Urinary bladder (tissue), 4 donors: ENCODE results near the gene TMEM248. TPM values are rescaled to one million over a fixed set of nuclear protein-coding genes. Genes with fewer than 3 reads are reported as not detected.

Experiments used
- DNase-seq: peaks from one replicate; pipeline ENCODE4 v3.0.0-alpha.2; 2015; ENCODE audit errors: extremely low spot score
- H3K27ac ChIP-seq: one replicate; pipeline ENCODE4 v1.5.1; 2013; ENCODE audit warnings: low read depth, mild to moderate bottlenecking, moderate library complexity
- H3K36me3 ChIP-seq: one replicate; pipeline ENCODE4 v1.6.1; 2013; ENCODE audit warnings: mild to moderate bottlenecking, moderate library complexity; ENCODE audit not compliant: insufficient read depth
- H3K4me1 ChIP-seq: one replicate; pipeline ENCODE4 v1.6.1; 2013; ENCODE audit warnings: mild to moderate bottlenecking, moderate library complexity; ENCODE audit not compliant: insufficient read depth
- H3K4me3 ChIP-seq: one replicate; pipeline ENCODE4 v1.5.1; 2013; ENCODE audit warnings: low read depth, low read length
- WGBS: extraction: QIAGEN DNeasy Blood & Tissue Kit; methylation state at CpG from one replicate; pipeline ENCODE4 v1.1.7; 2013; 5-methylcytosine and 5-hydroxymethylcytosine counted together
- polyA plus RNA-seq: library from polyadenylated mRNA; stranded (reverse); fragments of 200-250 nt; gene quantifications from one replicate; pipeline ENCODE4 v1.2.3, GENCODE V29; 2013
- total RNA-seq: library from RNA; depleted of rRNA; stranded (reverse); fragments of >200 nt; gene quantifications from one replicate; pipeline ENCODE4 v1.2.3, GENCODE V29; 2014
- donor health status: healthy with polysubstance abuse.
- donor health status: healthy.

TMEM248 gene
- total and polyA plus RNA-seq, 2 donors: 57.8 to 82.1 TPM

DNA sequence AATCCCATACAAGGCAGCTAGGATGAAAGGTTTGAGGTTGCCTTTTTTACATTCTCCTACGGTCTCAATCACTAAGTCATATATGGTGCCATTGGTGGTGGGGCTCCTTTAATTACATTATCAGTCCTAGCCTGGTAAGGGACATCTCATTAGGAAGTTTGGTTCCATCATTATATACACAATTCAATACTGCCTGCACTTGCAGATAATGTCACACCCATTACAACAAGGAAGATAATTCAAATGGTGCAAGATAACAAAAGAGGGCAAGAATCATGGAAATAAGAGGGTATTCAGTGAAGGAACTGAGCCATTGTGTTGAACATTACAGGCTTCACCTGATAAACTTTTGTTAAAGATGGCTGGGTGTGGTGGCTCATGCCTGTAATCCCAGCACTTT, 1.7 kb upstream of the TMEM248 start:
- Histone ChIP-seq H3K4me1 (peaks cover 4% of the 10 kb centered on the region), H3K4me3 (no peak overlapping the region), H3K27ac (no peak overlapping the region), H3K36me3 (no peaks in the 10 kb centered on the region)
- no peak for DNase-seq
- 93% methylated on average over 1 of the region's 1 CpG for WGBS

GRCh38 chr7:66919704-66920103, 1.3 kb upstream of the TMEM248 start:
- Histone ChIP-seq H3K36me3 (no peaks in the 10 kb centered on the region), H3K4me1 (peaks cover 4% of the 10 kb centered on the region), H3K27ac (no peak overlapping the region), H3K4me3 (no peak overlapping the region)
- DNase-seq: no peak
- WGBS: 98% methylated on average over 4 of the region's 4 CpGs

DNA sequence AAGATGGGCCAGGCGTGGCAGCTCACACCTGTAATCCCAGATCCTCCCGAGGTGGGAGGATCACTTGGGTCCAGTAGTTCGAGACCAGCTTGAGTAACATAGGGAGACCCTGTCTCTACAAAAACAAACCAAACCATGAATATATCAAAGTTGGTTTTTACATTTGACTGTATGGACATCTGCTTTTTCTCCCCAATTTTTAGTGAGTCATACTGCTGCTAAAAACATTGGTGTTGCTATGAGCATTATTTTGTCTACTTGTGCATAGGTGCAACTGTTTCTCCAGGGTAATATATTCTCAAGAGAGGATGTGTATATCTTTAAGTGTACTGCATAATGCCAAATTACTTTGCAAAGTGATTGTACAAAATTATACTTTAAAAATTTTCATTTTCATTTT, 769 bp upstream of the TMEM248 start:
- Histone ChIP-seq H3K27ac (no peak overlapping the region), H3K36me3 (no peaks in the 10 kb centered on the region), H3K4me1 (peaks cover 4% of the 10 kb centered on the region), H3K4me3 (peak overlapping the region; percentile 99)
- WGBS: 77% methylated on average over 3 of the region's 3 CpGs
- no peak for DNase-seq

- peak overlapping the region; percentile 99 for H3K4me3 ChIP-seq
- H3K36me3 ChIP-seq: no peaks in the 10 kb centered on the region
- H3K4me1 ChIP-seq: peaks cover 4% of the 10 kb centered on the region
- WGBS: under 1% methylated on average over 47 of the region's 47 CpGs
- peak; percentile 10 for DNase-seq
- no peak overlapping the region for H3K27ac ChIP-seq
Observed at GRCh38 chr7:66921396-66921917, 432 bp downstream of the TMEM248 start.

DNA sequence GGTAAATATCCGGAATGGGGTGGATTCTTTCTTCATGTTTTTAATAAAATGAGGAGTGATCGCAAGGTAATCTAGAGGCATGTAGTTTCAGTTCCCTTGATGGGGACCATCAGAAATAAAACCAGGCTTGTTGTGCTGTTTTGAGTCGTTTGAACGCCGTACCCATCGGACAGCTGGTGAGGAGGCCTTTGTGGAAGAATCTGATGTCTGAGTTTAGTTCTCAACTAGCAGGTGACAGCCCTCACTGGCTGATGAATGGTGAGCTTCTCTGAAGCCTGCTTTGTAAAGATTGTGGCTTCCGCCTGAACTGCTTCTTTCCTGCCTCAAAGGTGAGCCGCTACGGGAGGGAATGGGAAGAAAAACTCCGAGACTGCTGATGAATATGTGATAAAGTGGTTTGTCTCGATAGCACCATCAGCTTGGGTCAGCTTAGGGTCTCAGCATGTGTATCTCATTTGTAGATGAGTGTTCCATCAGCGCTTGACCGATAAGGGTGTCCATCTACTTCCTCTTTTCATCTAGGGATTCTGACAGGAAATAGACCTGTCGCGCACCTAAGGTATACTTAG, 977 bp downstream of the TMEM248 start:
- H3K4me1 ChIP-seq: peaks cover 4% of the 10 kb centered on the region
- WGBS: 13% methylated on average over 15 of the region's 15 CpGs
- no peak overlapping the region for H3K27ac ChIP-seq
- H3K36me3 ChIP-seq: no peaks in the 10 kb centered on the region
- no peak for DNase-seq
- H3K4me3 ChIP-seq: peak overlapping the region; percentile 99

- no peak for DNase-seq
- 84% methylated on average over 3 of the region's 3 CpGs for WGBS
- Histone ChIP-seq H3K4me3 (no peak overlapping the region), H3K27ac (no peak overlapping the region), H3K4me1 (peaks cover 4% of the 10 kb centered on the region), H3K36me3 (no peaks in the 10 kb centered on the region)
Observed at GRCh38 chr7:66925255-66925654, 4.2 kb downstream of the TMEM248 start.

GRCh38 chr7:66927348-66927948, 6.4 kb downstream of the TMEM248 start:
- Histone ChIP-seq H3K4me1 (peaks cover 2% of the 10 kb centered on the region), H3K36me3 (no peaks in the 10 kb centered on the region), H3K4me3 (no peak overlapping the region), H3K27ac (no peak overlapping the region)
- no peak for DNase-seq
- 81% methylated on average over 7 of the region's 7 CpGs for WGBS

- Histone ChIP-seq H3K27ac (no peak overlapping the region), H3K36me3 (no peaks in the 10 kb centered on the region), H3K4me1 (peaks cover 3% of the 10 kb centered on the region), H3K4me3 (no peak overlapping the region)
- WGBS: 96% methylated on average over 4 of the region's 4 CpGs
- no peak for DNase-seq
Observed at GRCh38 chr7:66928388-66928787, 7.4 kb downstream of the TMEM248 start.

DNA sequence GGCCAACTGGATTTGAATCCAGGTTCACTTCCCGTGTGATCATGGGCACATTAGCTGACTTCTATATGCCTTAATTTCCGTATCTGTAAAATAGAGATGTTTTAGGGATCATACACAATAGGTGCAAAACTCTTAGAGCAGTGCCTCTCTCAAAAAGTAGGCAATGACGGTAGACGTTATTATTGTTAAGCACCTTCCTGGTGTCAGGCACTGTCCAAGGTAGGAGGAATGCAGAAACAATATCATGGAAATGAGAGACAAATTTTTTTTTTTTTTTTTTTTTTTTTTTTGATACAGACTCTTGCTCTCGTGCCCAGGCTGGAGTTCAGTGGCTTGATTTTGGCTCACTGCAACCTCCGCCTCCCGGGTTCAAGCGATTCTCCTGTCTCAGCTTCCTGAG, 8.1 kb downstream of the TMEM248 start:
- no peak overlapping the region for H3K27ac ChIP-seq
- no peak overlapping the region for H3K4me3 ChIP-seq
- DNase-seq: no peak
- no peaks in the 10 kb centered on the region for H3K36me3 ChIP-seq
- peaks cover 3% of the 10 kb centered on the region for H3K4me1 ChIP-seq
- 91% methylated on average over 8 of the region's 8 CpGs for WGBS

DNA sequence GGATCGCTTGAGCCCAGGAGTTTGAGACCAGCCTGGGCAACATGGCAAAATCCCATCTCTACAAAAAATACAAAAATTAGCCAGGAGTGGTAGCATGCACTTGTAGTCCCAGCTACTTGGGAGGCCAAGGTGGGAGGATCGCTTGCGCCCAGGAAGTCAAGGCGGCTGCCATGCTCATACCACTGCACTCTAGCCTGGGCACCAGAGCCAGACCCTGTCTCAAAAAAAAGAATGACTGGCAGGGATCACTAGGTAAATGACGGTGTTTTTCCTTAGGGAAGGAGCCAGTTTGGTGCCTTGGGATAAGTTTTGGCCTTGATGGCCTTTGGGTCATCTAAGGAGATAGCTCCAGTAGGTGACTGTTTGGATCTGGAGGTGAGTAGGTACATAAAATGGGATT, 8.9 kb downstream of the TMEM248 start:
- 92% methylated on average over 5 of the region's 5 CpGs for WGBS
- H3K4me3 ChIP-seq: no peak overlapping the region
- H3K36me3 ChIP-seq: no peaks in the 10 kb centered on the region
- H3K4me1 ChIP-seq: peaks cover 3% of the 10 kb centered on the region
- no peak for DNase-seq
- no peak overlapping the region for H3K27ac ChIP-seq

GRCh38 chr7:66930341-66930740, 9.3 kb downstream of the TMEM248 start:
- DNase-seq: no peak
- Histone ChIP-seq H3K4me1 (peaks cover 3% of the 10 kb centered on the region), H3K27ac (no peak overlapping the region), H3K36me3 (no peaks in the 10 kb centered on the region), H3K4me3 (no peak overlapping the region)
- WGBS: 58% methylated on average over 5 of the region's 5 CpGs

DNA sequence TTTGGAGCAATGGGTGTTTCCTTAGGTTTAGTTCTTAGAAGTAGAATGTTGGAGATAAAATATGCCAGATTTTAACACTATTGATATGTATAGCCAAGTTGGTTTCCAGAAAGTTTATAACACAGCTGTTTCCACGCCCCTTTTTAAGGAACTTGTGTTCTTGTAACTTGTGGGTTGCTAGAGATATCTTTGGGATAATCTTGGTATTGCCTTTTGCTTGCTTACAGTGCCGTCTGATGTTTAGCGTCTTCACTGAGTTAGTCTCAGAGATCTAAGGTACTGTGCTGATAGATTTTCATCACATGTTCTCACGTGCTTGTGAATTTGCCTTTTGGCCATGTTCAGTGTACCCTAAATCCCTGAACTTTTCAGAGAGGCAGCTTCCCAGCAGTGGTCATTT, 12.4 kb downstream of the TMEM248 start:
- WGBS: 48% methylated on average over 4 of the region's 4 CpGs
- H3K27ac ChIP-seq: no peak overlapping the region
- H3K4me3 ChIP-seq: no peak overlapping the region
- H3K36me3 ChIP-seq: no peaks in the 10 kb centered on the region
- no peak for DNase-seq
- peaks cover 3% of the 10 kb centered on the region for H3K4me1 ChIP-seq

DNA sequence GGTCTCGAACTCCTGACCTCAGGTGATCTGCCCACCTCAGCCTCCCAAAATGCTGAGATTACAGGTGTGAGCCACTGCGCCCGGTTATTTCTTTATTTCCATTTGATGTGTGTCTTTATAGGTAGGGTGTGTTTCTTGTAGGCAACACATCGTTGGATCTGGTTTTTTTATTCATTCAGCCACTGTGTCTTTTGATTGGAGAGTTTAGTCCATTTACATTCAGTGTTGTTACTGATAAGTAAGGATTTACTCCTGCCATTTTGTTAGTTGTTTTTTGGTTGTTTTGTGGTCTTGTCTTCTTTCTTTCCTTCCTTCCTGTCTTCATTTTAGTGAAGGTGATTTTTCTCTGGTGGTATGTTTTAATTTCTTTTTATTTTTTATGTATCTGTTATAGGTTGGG, 16.9 kb downstream of the TMEM248 start:
- WGBS: 99% methylated on average over 4 of the region's 4 CpGs
- Histone ChIP-seq H3K4me3 (no peak overlapping the region), H3K4me1 (peaks cover 3% of the 10 kb centered on the region), H3K36me3 (no peaks in the 10 kb centered on the region), H3K27ac (no peak overlapping the region)
- DNase-seq: no peak

- DNase-seq: no peak
- Histone ChIP-seq H3K4me3 (no peak overlapping the region), H3K36me3 (no peaks in the 10 kb centered on the region), H3K27ac (no peak overlapping the region), H3K4me1 (no peaks in the 10 kb centered on the region)
- 90% methylated on average over 4 of the region's 4 CpGs for WGBS
Observed at GRCh38 chr7:66939325-66939724, 18.3 kb downstream of the TMEM248 start.
